Coronary artery (tissue), 2 donors: ENCODE data around the gene IRS4.

ENCODE experiments used
- DNase-seq: peaks from one replicate; pipeline ENCODE4 v3.0.0-alpha.2; 2017; ENCODE audit warnings: low spot score
- H3K27ac ChIP-seq, 2 donors: fragments of 200-600 bp; sonication (generic); one replicate each; pipeline ENCODE4 v1.5.1; 2016 to 2019
- H3K4me3 ChIP-seq: fragments of 200-600 bp; sonication (generic); 2 replicates; pipeline ENCODE4 v1.5.1; 2016; ENCODE audit warnings: mild to moderate bottlenecking, moderate library complexity
- CTCF ChIP-seq: fragments of 200-600 bp; sonication (generic); IDR thresholded peaks from one replicate; pipeline ENCODE4 v1.5.1; 2019; ENCODE audit warnings: antibody characterized with exemption

The IRS4 gene

GRCh38 chrX:108704839-108705238 lies 31.5 kb downstream of the IRS4 start:
- no peak for DNase-seq
- Histone ChIP-seq H3K27ac (no peak overlapping the region), H3K4me3 (no peak overlapping the region)
- TF ChIP-seq CTCF, result no peak

GRCh38 chrX:108702530-108702929 lies 33.8 kb downstream of the IRS4 start:
- H3K27ac ChIP-seq, result no peak overlapping the region
- no peak for TF ChIP-seq CTCF
- DNase-seq, result no peak
- H3K4me3 ChIP-seq, result no peak overlapping the region

- H3K4me3 ChIP-seq, result no peak overlapping the region
- no peak for TF ChIP-seq CTCF
- no peak overlapping the region for H3K27ac ChIP-seq
- DNase-seq, result no peak
Observed at GRCh38 chrX:108701633-108702032, 34.7 kb downstream of the IRS4 start.

GRCh38 chrX:108699368-108699767 lies 37.0 kb downstream of the IRS4 start:
- TF ChIP-seq CTCF, result no peak
- no peak for DNase-seq
- H3K27ac ChIP-seq, result no peak overlapping the region
- H3K4me3 ChIP-seq, result no peak overlapping the region

GRCh38 chrX:108696690-108697089 lies 39.7 kb downstream of the IRS4 start:
- TF ChIP-seq CTCF, result no peak
- no peak for DNase-seq
- H3K4me3 ChIP-seq, result no peak overlapping the region
- no peak overlapping the region for H3K27ac ChIP-seq
